Smooth muscle cell (in vitro differentiated cells): ENCODE results near the gene L2HGDH. TPM values are rescaled to one million over a fixed set of nuclear protein-coding genes. Genes with fewer than 3 reads are reported as not detected.

ENCODE experiments used
- DNase-seq: peaks from one replicate; lab custom pipeline; 2025; ENCODE audit not compliant: unreplicated experiment; lab: John Stamatoyannopoulos, UW
- H2AFZ ChIP-seq: fragments of 200-600 bp; sonication (generic); 2 replicates; pipeline ENCODE4 v1.6.0; 2016; ENCODE audit warnings: antibody characterized with exemption, low read depth, mild to moderate bottlenecking
- H3F3A ChIP-seq: fragments of 200-600 bp; sonication (generic); 2 replicates; pipeline ENCODE4 v1.6.0; 2017; ENCODE audit warnings: antibody characterized with exemption, low read depth
- H3K27ac ChIP-seq: fragments of 200-600 bp; sonication (generic); 2 replicates; pipeline ENCODE4 v1.5.1; 2016; ENCODE audit warnings: low read depth, mild to moderate bottlenecking
- H3K27me3 ChIP-seq: fragments of 200-600 bp; sonication (generic); 2 replicates; pipeline ENCODE4 v1.6.1; 2016; ENCODE audit warnings: low read depth, mild to moderate bottlenecking
- H3K36me3 ChIP-seq: fragments of 200-600 bp; sonication (generic); 2 replicates; pipeline ENCODE4 v1.5.1; 2016; ENCODE audit warnings: low read depth
- H3K4me1 ChIP-seq: fragments of 200-600 bp; sonication (generic); 2 replicates; pipeline ENCODE4 v1.5.1; 2016; ENCODE audit warnings: low read depth
- H3K4me2 ChIP-seq: fragments of 200-600 bp; sonication (generic); 2 replicates; pipeline ENCODE4 v1.6.0; 2016; ENCODE audit warnings: mild to moderate bottlenecking
- H3K4me3 ChIP-seq: fragments of 200-600 bp; sonication (generic); 2 replicates; pipeline ENCODE4 v1.5.1; 2016; ENCODE audit warnings: mild to moderate bottlenecking
- H3K79me2 ChIP-seq: fragments of 200-600 bp; sonication (generic); 2 replicates; pipeline ENCODE4 v1.6.0; 2016; ENCODE audit warnings: low read depth, mild to moderate bottlenecking
- H3K9ac ChIP-seq: fragments of 200-600 bp; sonication (generic); 2 replicates; pipeline ENCODE4 v1.6.0; 2016; ENCODE audit warnings: low read depth
- H3K9me3 ChIP-seq: fragments of 200-600 bp; sonication (generic); replicated peaks from 2 replicates; pipeline ENCODE4 v1.5.1; 2016; ENCODE audit warnings: low read depth
- H4K20me1 ChIP-seq: fragments of 200-600 bp; sonication (generic); 2 replicates; pipeline ENCODE4 v1.6.0; 2016; ENCODE audit warnings: low read depth
- CTCF ChIP-seq: fragments of 200-600 bp; sonication (generic); IDR thresholded peaks from 2 replicates; pipeline ENCODE4 v1.5.1; 2017; ENCODE audit warnings: borderline replicate concordance, mild to moderate bottlenecking, antibody characterized with exemption; ENCODE audit not compliant: insufficient read depth, poor library complexity, severe bottlenecking
- WGBS: methylation state at CpG from one replicate; pipeline ENCODE4 v1.1.7; 2016; ENCODE audit warnings: low lambda C conversion rate; 5-methylcytosine and 5-hydroxymethylcytosine counted together
- polyA plus RNA-seq: library from polyadenylated mRNA; unstranded; fragments of >200 nt; fragmentation: Nextera tagmentation; extraction: Ambion mirVana; gene quantifications from 2 replicates; pipeline ENCODE4 v1.2.1, GENCODE V29; 2016
- total RNA-seq: library from RNA; depleted of rRNA; stranded (reverse); fragments of >200 nt; gene quantifications from 2 replicates; pipeline ENCODE4 v1.2.3, GENCODE V29; 2014

Gene L2HGDH
- total and polyA plus RNA-seq, 2 experiments from 2014 or later: 3.0 to 3.5 TPM

- Histone ChIP-seq H3K9ac (peak overlapping the region; percentile 78), H3K27ac (peak overlapping the region; percentile 94), H3K4me2 (peak overlapping the region; percentile 49), H4K20me1 (no peaks in the 10 kb centered on the region), H3K9me3 (no peaks in the 10 kb centered on the region), H3K4me3 (peak overlapping the region; percentile 27), H3K27me3 (no peaks in the 10 kb centered on the region), H3K36me3 (no peaks in the 10 kb centered on the region), H3K79me2 (peaks cover 8% of the 10 kb centered on the region), H2AFZ (peak overlapping the region; percentile 28), H3K4me1 (no peaks in the 10 kb centered on the region), H3F3A (no peaks in the 10 kb centered on the region)
- WGBS: 7% methylated on average over 9 of the region's 9 CpGs
- DNase-seq: no peak
- peak; percentile 80 for TF ChIP-seq CTCF
Measured at GRCh38 chr14:50321009-50321660, 9.1 kb upstream of the L2HGDH start.

GRCh38 chr14:50320283-50320682 lies 8.3 kb upstream of the L2HGDH start:
- Histone ChIP-seq H3F3A (no peaks in the 10 kb centered on the region), H3K27me3 (no peaks in the 10 kb centered on the region), H4K20me1 (no peaks in the 10 kb centered on the region), H3K27ac (peak overlapping the region; percentile 94), H3K9me3 (no peaks in the 10 kb centered on the region), H3K36me3 (no peaks in the 10 kb centered on the region), H3K4me1 (no peaks in the 10 kb centered on the region), H3K4me2 (peak overlapping the region; percentile 49), H2AFZ (no peak overlapping the region), H3K9ac (no peak overlapping the region), H3K79me2 (peaks cover 8% of the 10 kb centered on the region), H3K4me3 (no peak overlapping the region)
- 68% methylated on average over 8 of the region's 8 CpGs for WGBS
- DNase-seq: no peak
- no peak for TF ChIP-seq CTCF

GRCh38 chr14:50319721-50320120 lies 7.7 kb upstream of the L2HGDH start:
- Histone ChIP-seq H3K27me3 (no peaks in the 10 kb centered on the region), H3K36me3 (no peaks in the 10 kb centered on the region), H3K4me1 (no peaks in the 10 kb centered on the region), H3K27ac (peak overlapping the region; percentile 94), H3K4me3 (no peak overlapping the region), H2AFZ (no peak overlapping the region), H3F3A (no peaks in the 10 kb centered on the region), H3K4me2 (no peak overlapping the region), H3K9ac (no peak overlapping the region), H3K9me3 (no peaks in the 10 kb centered on the region), H3K79me2 (peaks cover 8% of the 10 kb centered on the region), H4K20me1 (no peaks in the 10 kb centered on the region)
- no peak for TF ChIP-seq CTCF
- 93% methylated on average over 2 of the region's 2 CpGs for WGBS
- no peak for DNase-seq

- H3F3A ChIP-seq: no peaks in the 10 kb centered on the region
- 100% methylated on average over 1 of the region's 1 CpG for WGBS
- no peak overlapping the region for H3K9ac ChIP-seq
- H3K36me3 ChIP-seq: no peaks in the 10 kb centered on the region
- H3K4me2 ChIP-seq: no peak overlapping the region
- TF ChIP-seq CTCF: no peak
- no peak overlapping the region for H3K27ac ChIP-seq
- H3K27me3 ChIP-seq: no peaks in the 10 kb centered on the region
- H3K4me1 ChIP-seq: no peaks in the 10 kb centered on the region
- no peak overlapping the region for H3K4me3 ChIP-seq
- H4K20me1 ChIP-seq: no peaks in the 10 kb centered on the region
- no peak overlapping the region for H2AFZ ChIP-seq
- peaks cover 8% of the 10 kb centered on the region for H3K79me2 ChIP-seq
- H3K9me3 ChIP-seq: no peaks in the 10 kb centered on the region
- DNase-seq: no peak
Measured at GRCh38 chr14:50319293-50319692, 7.3 kb upstream of the L2HGDH start.
